ENCODE measurements around the gene ACTBL2.
"Not testable (repeated sequence)": the region's sequence is repeated elsewhere in the genome, so short reads cannot be mapped to it uniquely, and the experiment has no call there.

ACTBL2 gene

GRCh38 chr5:57482671-57483106 is at the start of gene ACTBL2:
Gene ACTBL2, minus strand, starts transcription at chr5:57482811. Its CDS starts 104 bp downstream, at chr5:57482707.
- DNase-seq = no peak

- no peak for DNase-seq
Observed at GRCh38 chr5:57531333-57531732, 48.7 kb upstream of the ACTBL2 start.

- no peak for DNase-seq
Observed at GRCh38 chr5:57529864-57530263, 47.3 kb upstream of the ACTBL2 start.

GRCh38 chr5:57527870-57528269 is 45.3 kb upstream of the ACTBL2 start:
- DNase-seq = no peak

GRCh38 chr5:57524348-57525060 is 41.9 kb upstream of the ACTBL2 start:
- DNase-seq = no peak

- not testable (repeated sequence) for DNase-seq
Observed at GRCh38 chr5:57522477-57522876, 39.9 kb upstream of the ACTBL2 start.

- DNase-seq = not testable (repeated sequence)
Observed at GRCh38 chr5:57518415-57518814, 35.8 kb upstream of the ACTBL2 start.

- DNase-seq = no peak
Observed at GRCh38 chr5:57517250-57517649, 34.6 kb upstream of the ACTBL2 start.

GRCh38 chr5:57513785-57514184 is 31.2 kb upstream of the ACTBL2 start:
- no peak for DNase-seq

- DNase-seq = no peak
Observed at GRCh38 chr5:57511321-57511720, 28.7 kb upstream of the ACTBL2 start.

- no peak for DNase-seq
Observed at GRCh38 chr5:57509501-57510260, 27.1 kb upstream of the ACTBL2 start.

GRCh38 chr5:57508211-57508610 is 25.6 kb upstream of the ACTBL2 start:
- DNase-seq = no peak

- DNase-seq = no peak
Observed at GRCh38 chr5:57505272-57506200, 22.9 kb upstream of the ACTBL2 start.

- no peak for DNase-seq
Observed at GRCh38 chr5:57504357-57504756, 21.7 kb upstream of the ACTBL2 start.

- DNase-seq = no peak
Observed at GRCh38 chr5:57503433-57503832, 20.8 kb upstream of the ACTBL2 start.

- no peak for DNase-seq
Observed at GRCh38 chr5:57501414-57502201, 19.0 kb upstream of the ACTBL2 start.

- DNase-seq = no peak
Observed at GRCh38 chr5:57499262-57500050, 16.8 kb upstream of the ACTBL2 start.

GRCh38 chr5:57497733-57498132 is 15.1 kb upstream of the ACTBL2 start:
- DNase-seq = no peak

GRCh38 chr5:57495285-57496086 is 12.9 kb upstream of the ACTBL2 start:
- no peak for DNase-seq

Measured in activated CD4-positive, CD25-positive, alpha-beta regulatory T cell (primary cell).